A549 (cell line): ENCODE measurements around the gene FAM118A.

ENCODE experiments used
- BHLHE40 ChIP-seq: IDR thresholded peaks from 2 replicates; pipeline ENCODE4 v1.6.1; 2012; ENCODE audit warnings: low read depth, low read length, inconsistent platforms
- CBX2 ChIP-seq: fragments of 200-600 bp; sonication (generic); IDR thresholded peaks from 2 replicates; pipeline ENCODE4 v1.6.1; 2016; ENCODE audit warnings: low read depth, mild to moderate bottlenecking, borderline replicate concordance
- CHD4 ChIP-seq: fragments of 200-600 bp; sonication (generic); IDR thresholded peaks from 2 replicates; pipeline ENCODE4 v1.6.1; 2016; ENCODE audit warnings: antibody characterized with exemption, mild to moderate bottlenecking, borderline replicate concordance
- CTCF ChIP-seq: fragments of >200 bp; sonication (Bioruptor Twin); formaldehyde crosslinking; IDR thresholded peaks from 3 replicates; pipeline ENCODE4 v1.5.1; 2016
- EP300 ChIP-seq, 2 experiments: fragments of >200 bp; sonication (Bioruptor Twin); formaldehyde crosslinking; IDR thresholded peaks; 2 replicates in 1 of 2; 3 replicates in 1 of 2; pipeline ENCODE4 v1.6.1; 2016 to 2017
- JUNB ChIP-seq: fragments of >200 bp; sonication (Bioruptor Twin); formaldehyde crosslinking; IDR thresholded peaks from 2 replicates; pipeline ENCODE4 v1.6.1; 2016
- NPAS2 ChIP-seq: fragments of 250-450 bp; sonication (Bioruptor Pico); IDR thresholded peaks from 2 replicates; pipeline ENCODE4 v1.8.0; 2022; ENCODE audit warnings: mild to moderate bottlenecking, moderate library complexity, borderline replicate concordance
- NR3C1 ChIP-seq: fragments of >200 bp; sonication (Bioruptor Twin); formaldehyde crosslinking; IDR thresholded peaks from 3 replicates; pipeline ENCODE4 v1.6.1; 2017
- POLR2A ChIP-seq: IDR thresholded peaks from 2 replicates; pipeline ENCODE4 v1.6.1; 2012; ENCODE audit warnings: mild to moderate bottlenecking, low read length
- TF ChIP-seq, protein P1 (sequence below): fragments of 200-600 bp; sonication (generic); IDR thresholded peaks from 2 replicates; pipeline ENCODE4 v1.6.1; 2016; ENCODE audit warnings: antibody characterized with exemption, mild to moderate bottlenecking, moderate library complexity
- TF ChIP-seq, protein P2 (sequence below): fragments of 450-650 bp; IDR thresholded peaks from 2 replicates; pipeline ENCODE4 v1.6.1; 2014; ENCODE audit warnings: antibody characterized with exemption

- no peak for TF ChIP-seq NPAS2 (CRISPR knock-in tag)
- TF ChIP-seq, protein P1, sequence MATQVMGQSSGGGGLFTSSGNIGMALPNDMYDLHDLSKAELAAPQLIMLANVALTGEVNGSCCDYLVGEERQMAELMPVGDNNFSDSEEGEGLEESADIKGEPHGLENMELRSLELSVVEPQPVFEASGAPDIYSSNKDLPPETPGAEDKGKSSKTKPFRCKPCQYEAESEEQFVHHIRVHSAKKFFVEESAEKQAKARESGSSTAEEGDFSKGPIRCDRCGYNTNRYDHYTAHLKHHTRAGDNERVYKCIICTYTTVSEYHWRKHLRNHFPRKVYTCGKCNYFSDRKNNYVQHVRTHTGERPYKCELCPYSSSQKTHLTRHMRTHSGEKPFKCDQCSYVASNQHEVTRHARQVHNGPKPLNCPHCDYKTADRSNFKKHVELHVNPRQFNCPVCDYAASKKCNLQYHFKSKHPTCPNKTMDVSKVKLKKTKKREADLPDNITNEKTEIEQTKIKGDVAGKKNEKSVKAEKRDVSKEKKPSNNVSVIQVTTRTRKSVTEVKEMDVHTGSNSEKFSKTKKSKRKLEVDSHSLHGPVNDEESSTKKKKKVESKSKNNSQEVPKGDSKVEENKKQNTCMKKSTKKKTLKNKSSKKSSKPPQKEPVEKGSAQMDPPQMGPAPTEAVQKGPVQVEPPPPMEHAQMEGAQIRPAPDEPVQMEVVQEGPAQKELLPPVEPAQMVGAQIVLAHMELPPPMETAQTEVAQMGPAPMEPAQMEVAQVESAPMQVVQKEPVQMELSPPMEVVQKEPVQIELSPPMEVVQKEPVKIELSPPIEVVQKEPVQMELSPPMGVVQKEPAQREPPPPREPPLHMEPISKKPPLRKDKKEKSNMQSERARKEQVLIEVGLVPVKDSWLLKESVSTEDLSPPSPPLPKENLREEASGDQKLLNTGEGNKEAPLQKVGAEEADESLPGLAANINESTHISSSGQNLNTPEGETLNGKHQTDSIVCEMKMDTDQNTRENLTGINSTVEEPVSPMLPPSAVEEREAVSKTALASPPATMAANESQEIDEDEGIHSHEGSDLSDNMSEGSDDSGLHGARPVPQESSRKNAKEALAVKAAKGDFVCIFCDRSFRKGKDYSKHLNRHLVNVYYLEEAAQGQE: no peak
- no peak for TF ChIP-seq POLR2A
- no peak for TF ChIP-seq CTCF
- no peak for TF ChIP-seq BHLHE40
- TF ChIP-seq EP300 (IDR thresholded peaks at IDR 0.05): no peak
- TF ChIP-seq, protein P2, sequence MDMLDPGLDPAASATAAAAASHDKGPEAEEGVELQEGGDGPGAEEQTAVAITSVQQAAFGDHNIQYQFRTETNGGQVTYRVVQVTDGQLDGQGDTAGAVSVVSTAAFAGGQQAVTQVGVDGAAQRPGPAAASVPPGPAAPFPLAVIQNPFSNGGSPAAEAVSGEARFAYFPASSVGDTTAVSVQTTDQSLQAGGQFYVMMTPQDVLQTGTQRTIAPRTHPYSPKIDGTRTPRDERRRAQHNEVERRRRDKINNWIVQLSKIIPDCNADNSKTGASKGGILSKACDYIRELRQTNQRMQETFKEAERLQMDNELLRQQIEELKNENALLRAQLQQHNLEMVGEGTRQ: no peak
- no peak for TF ChIP-seq NR3C1
- no peak for TF ChIP-seq CBX2
- TF ChIP-seq CHD4: no peak
- TF ChIP-seq JUNB: no peak
These were observed 13.3 kb downstream of the FAM118A start for GRCh38 chr22:45322873-45323525.
